Measurements from ENCODE around the gene RNF181. TPM values are rescaled to one million over a fixed set of nuclear protein-coding genes. Genes with fewer than 3 reads are reported as not detected.

The RNF181 gene
- polyA plus RNA-seq, 2 of the 4 experiments (the other 2 are of a cell fraction), result 189 to 287 TPM

- H3K4me2 ChIP-seq, result peak within 1 kb of the TSS; percentile 62
- H3K9me3 ChIP-seq, result no peaks in the 10 kb centered on the region
- CTCF ChIA-PET, result interaction anchor here (0.6 to 1.5 kb wide), 4 partner anchors 25 to 156 kb away, joined by 3 to 4 read pairs (median 3); partner anchors contain the start of gene USP39
- no peak for FAIRE-seq
- 58% methylated on average over 19 of the region's 19 CpGs for WGBS (ENCODE audit: missing lambda C conversion rate)
- ATAC-seq, result peak; percentile 60 to 79
- H3K4me1 ChIP-seq, result peaks cover 5% of the 10 kb centered on the region; the same call in 1 of the 3 replicates
- peak in 1 of 2 experiments; percentile 40 for DNase-seq (ENCODE audit: low read depth in 1 of 2, low spot score in 1 of 2)
- H3K4me3 ChIP-seq, result peak within 1 kb of the TSS; percentile 29
- POLR2A ChIA-PET, result no interaction called here
- H3K27ac ChIP-seq, result peak within 1 kb of the TSS; percentile 52 to 65
- TF ChIP-seq MAFK (IDR thresholded peaks at IDR 0.05; ENCODE audit: partially characterized antibody) (peak; percentile 46), USF2 (IDR thresholded peaks at IDR 0.05) (no peak)
Observed at GRCh38 chr2:85577386-85578242, 17.9 kb upstream of the RNF181 start, which contains the start of gene VAMP8. Gene VAMP8 (plus strand): TSS chr2:85577586. CDS start chr2:85577647, 61 bp downstream.

- WGBS (ENCODE audit: missing lambda C conversion rate), result 88% methylated on average over 19 of the region's 19 CpGs
- DNase-seq (ENCODE audit: low read depth in 1 of 2, low spot score in 1 of 2), result no peak
- FAIRE-seq, result no peak
- Histone ChIP-seq H3K27ac (no peak overlapping the region), H3K4me1 (peaks cover 5% of the 10 kb centered on the region; the same call in 1 of the 3 replicates), H3K4me3 (no peak overlapping the region), H3K4me2 (peak overlapping the region; percentile 62), H3K9me3 (no peaks in the 10 kb centered on the region)
- CTCF ChIA-PET, result interaction anchor here (0.7 to 1.5 kb wide), 3 partner anchors 12 to 26 kb away, joined by 3 to 4 read pairs (median 3); no protein-coding TSS in a partner anchor
- ATAC-seq, result 0 out of 6 replicates have a peak, but pooled peaks of 1 of the 2 experiments have one; percentile 8
- no peak for TF ChIP-seq EHMT2 (IDR thresholded peaks at IDR 0.05; ENCODE audit: low read depth)
- no peak for TF ChIP-seq CHD2 (IDR thresholded peaks at IDR 0.05; ENCODE audit: low read length, partially characterized antibody)
- no peak for TF ChIP-seq CTCF (IDR thresholded peaks at IDR 0.05)
- TF ChIP-seq KDM5A (IDR thresholded peaks at IDR 0.05), result no peak
- no peak for TF ChIP-seq CHD4 (IDR thresholded peaks at IDR 0.05; ENCODE audit: borderline replicate concordance)
- TF ChIP-seq ZC3H11A (IDR thresholded peaks at IDR 0.05), result no peak
- TF ChIP-seq PHF8 (IDR thresholded peaks at IDR 0.05; ENCODE audit: borderline replicate concordance, low read depth), result no peak
- no peak for TF ChIP-seq JUN (IDR thresholded peaks at IDR 0.05)
- no peak for TF ChIP-seq SREBF2 (IDR thresholded peaks at IDR 0.05)
- TF ChIP-seq CBX8 (IDR thresholded peaks at IDR 0.05), result no peak
- no peak for TF ChIP-seq POLR2AphosphoS2 (conservative IDR thresholded peaks at IDR 0.05; ENCODE audit: low read length)
- TF ChIP-seq EHF (CRISPR knock-in tag; IDR thresholded peaks at IDR 0.05), result no peak
- TF ChIP-seq HOXB13 (CRISPR knock-in tag; IDR thresholded peaks at IDR 0.05; ENCODE audit: low read depth), result no peak
- no peak for TF ChIP-seq ESRRA (IDR thresholded peaks at IDR 0.05; ENCODE audit: borderline replicate concordance, low read length)
- TF ChIP-seq ZSCAN20 (CRISPR knock-in tag; IDR thresholded peaks at IDR 0.05), result no peak
- TF ChIP-seq GATA3 (IDR thresholded peaks at IDR 0.05; ENCODE audit: borderline replicate concordance), result no peak
- POLR2A ChIA-PET, result no interaction called here
Observed at GRCh38 chr2:85578243-85579180, 17.0 kb upstream of the RNF181 start.
